GM12873 (cell line): ENCODE data around the gene PROM1.

Experiments used
- TF ChIP-seq, protein P1 (sequence below): IDR thresholded peaks from 2 replicates; pipeline ENCODE4 v1.5.1; 2012; ENCODE audit warnings: low read depth, mild to moderate bottlenecking, moderate library complexity, low read length, control low read depth; ENCODE audit not compliant: insufficient read depth; ENCODE audit errors: missing control alignments

The PROM1 gene

DNA sequence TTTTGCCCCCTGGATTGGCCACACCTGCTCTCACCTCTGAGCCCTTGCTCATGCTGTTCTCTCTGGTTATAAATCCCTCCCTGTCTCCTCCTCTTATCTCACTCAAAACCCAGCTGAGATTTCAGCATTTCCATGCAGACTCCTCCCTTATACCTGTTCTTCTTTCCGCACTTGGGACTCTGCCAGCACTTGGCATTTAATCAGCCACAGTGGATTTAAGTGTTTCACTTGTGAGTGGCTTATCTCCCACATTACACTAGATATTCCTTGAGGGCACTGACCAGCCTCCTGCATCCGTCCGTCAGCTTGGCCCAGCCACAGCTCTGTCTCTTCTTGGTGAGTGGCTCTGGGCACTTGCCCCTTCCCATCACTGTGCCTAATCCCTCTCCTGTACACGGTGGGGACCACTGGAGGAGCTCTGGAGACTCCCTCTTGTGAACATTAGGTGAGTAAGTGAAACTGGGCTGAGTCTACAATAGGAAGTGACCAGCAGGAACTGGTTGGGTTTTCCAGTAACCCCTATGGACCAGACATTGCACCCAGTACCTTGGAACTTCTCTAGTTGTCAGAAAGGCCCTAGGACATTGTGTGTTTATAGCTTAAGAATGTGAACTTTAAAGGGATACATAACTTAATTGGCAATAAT is 165.2 kb downstream of the PROM1 start:
- TF ChIP-seq, protein P1, sequence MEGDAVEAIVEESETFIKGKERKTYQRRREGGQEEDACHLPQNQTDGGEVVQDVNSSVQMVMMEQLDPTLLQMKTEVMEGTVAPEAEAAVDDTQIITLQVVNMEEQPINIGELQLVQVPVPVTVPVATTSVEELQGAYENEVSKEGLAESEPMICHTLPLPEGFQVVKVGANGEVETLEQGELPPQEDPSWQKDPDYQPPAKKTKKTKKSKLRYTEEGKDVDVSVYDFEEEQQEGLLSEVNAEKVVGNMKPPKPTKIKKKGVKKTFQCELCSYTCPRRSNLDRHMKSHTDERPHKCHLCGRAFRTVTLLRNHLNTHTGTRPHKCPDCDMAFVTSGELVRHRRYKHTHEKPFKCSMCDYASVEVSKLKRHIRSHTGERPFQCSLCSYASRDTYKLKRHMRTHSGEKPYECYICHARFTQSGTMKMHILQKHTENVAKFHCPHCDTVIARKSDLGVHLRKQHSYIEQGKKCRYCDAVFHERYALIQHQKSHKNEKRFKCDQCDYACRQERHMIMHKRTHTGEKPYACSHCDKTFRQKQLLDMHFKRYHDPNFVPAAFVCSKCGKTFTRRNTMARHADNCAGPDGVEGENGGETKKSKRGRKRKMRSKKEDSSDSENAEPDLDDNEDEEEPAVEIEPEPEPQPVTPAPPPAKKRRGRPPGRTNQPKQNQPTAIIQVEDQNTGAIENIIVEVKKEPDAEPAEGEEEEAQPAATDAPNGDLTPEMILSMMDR: no peak
